Esophagus muscularis mucosa (tissue), 3 donors: ENCODE data around the gene LHX3.

Experiments
- EP300 ChIP-seq: sonication (generic); formaldehyde crosslinking; IDR thresholded peaks from one replicate; pipeline ENCODE4 v1.6.1; 2017; ENCODE audit warnings: antibody characterized with exemption
- TF ChIP-seq, protein P1 (sequence below), 3 experiments: fragments of 200-600 bp in 2 of 3; fragments of 450-650 bp in 1 of 3; sonication (generic) in 2 of 3; IDR thresholded peaks; one replicate each; pipeline ENCODE4 v1.5.1; 2017 to 2019; ENCODE audit warnings: antibody characterized with exemption in 3 of 3, mild to moderate bottlenecking in 2 of 3, moderate library complexity in 1 of 3

DNA sequence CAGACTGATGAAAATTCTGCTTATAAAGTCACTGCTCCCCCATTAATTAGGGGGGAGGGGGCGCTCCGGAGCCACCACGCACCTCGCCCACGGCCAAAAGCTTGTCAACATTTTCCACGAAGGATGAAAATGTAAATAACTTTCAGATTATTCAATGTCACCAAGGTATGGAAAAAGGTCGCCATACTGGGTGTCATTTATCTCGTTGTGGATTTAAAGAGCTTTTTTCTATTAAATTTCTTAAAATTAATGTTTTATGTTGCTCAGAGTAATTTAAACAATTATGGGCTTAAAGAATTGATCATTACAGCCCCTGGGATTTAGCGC is 13.0 kb downstream of the LHX3 start:
- TF ChIP-seq, protein P1, sequence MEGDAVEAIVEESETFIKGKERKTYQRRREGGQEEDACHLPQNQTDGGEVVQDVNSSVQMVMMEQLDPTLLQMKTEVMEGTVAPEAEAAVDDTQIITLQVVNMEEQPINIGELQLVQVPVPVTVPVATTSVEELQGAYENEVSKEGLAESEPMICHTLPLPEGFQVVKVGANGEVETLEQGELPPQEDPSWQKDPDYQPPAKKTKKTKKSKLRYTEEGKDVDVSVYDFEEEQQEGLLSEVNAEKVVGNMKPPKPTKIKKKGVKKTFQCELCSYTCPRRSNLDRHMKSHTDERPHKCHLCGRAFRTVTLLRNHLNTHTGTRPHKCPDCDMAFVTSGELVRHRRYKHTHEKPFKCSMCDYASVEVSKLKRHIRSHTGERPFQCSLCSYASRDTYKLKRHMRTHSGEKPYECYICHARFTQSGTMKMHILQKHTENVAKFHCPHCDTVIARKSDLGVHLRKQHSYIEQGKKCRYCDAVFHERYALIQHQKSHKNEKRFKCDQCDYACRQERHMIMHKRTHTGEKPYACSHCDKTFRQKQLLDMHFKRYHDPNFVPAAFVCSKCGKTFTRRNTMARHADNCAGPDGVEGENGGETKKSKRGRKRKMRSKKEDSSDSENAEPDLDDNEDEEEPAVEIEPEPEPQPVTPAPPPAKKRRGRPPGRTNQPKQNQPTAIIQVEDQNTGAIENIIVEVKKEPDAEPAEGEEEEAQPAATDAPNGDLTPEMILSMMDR (IDR thresholded peaks at IDR 0.05) = no peak
- no peak for TF ChIP-seq EP300
